BLaER1 (cell line): ENCODE measurements around the gene PPP2R2C.
A peak's percentile ranks its signal among the peaks of the same experiment; 100 is the strongest.

ENCODE experiments used
- H3K27ac ChIP-seq: shearing (Covaris generic); formaldehyde crosslinking; 2 replicates; pipeline ENCODE4 v1.8.1; 2022
- H3K27me3 ChIP-seq: shearing (Covaris generic); formaldehyde crosslinking; 2 replicates; pipeline ENCODE4 v1.8.1; 2022
- H3K36me3 ChIP-seq: shearing (Covaris generic); formaldehyde crosslinking; 2 replicates; pipeline ENCODE4 v1.8.1; 2022
- H3K4me1 ChIP-seq: shearing (Covaris generic); formaldehyde crosslinking; 2 replicates; pipeline ENCODE4 v1.8.1; 2022
- H3K4me2 ChIP-seq: shearing (Covaris generic); formaldehyde crosslinking; 2 replicates; pipeline ENCODE4 v1.8.1; 2022
- H3K4me3 ChIP-seq: shearing (Covaris generic); formaldehyde crosslinking; 2 replicates; pipeline ENCODE4 v1.8.1; 2022
- H3K9ac ChIP-seq: shearing (Covaris generic); formaldehyde crosslinking; 2 replicates; pipeline ENCODE4 v1.8.1; 2022
- H3K9me3 ChIP-seq: shearing (Covaris generic); formaldehyde crosslinking; 2 replicates; pipeline ENCODE4 v1.8.1; 2022
- H4K20me1 ChIP-seq: shearing (Covaris generic); formaldehyde crosslinking; 2 replicates; pipeline ENCODE4 v1.8.1; 2022
- Cebpa-rat ChIP-seq: shearing (Covaris generic); IDR thresholded peaks from 2 replicates; pipeline ENCODE4 v1.8.1; 2022

PPP2R2C gene

DNA sequence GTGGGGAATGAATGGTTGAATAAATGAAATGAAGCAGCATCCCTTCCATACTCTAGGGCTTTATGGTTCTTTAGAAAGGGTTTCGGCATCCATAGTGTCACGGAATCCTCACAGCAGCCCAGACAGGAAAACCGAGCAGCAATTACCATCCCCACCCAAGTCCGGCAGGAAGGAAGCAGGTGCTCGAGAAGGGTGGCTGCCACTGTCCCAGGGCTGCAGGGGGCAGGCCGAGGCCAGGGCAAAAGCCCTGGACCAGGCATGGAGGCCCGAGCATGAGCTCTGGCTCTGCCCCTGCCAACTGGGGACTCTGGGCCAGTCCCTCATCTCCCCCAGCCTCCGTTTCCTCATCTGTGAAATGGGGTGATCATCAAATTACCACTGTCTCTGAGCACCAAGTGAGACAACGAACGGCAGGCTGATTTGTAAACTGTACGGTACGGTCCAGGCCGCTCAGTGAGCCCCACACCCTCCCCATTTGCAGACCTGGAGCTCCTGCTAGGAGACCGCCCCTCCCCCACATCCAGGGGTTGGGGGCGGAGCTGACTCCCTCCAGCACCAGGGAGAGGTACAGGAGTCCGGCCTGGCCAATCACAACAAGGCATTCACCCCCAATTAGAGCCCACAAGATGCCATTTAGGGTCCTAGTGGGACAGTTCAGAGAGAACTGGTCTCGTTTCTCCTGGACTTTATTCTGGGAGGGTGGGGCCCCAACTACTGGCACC, 102.3 kb downstream of the PPP2R2C start:
- Histone ChIP-seq H3K9ac (no peak overlapping the region), H3K4me2 (no peak overlapping the region), H3K4me1 (peaks cover 15% of the 10 kb centered on the region; the same call in 1 of the 2 replicates), H3K9me3 (no peaks in the 10 kb centered on the region), H3K36me3 (no peaks in the 10 kb centered on the region), H3K4me3 (no peak overlapping the region), H3K27ac (no peak overlapping the region), H3K27me3 (no peaks in the 10 kb centered on the region), H4K20me1 (peaks cover 8% of the 10 kb centered on the region; the same call in 1 of the 2 replicates)
- TF ChIP-seq Cebpa-rat, result no peak

- Histone ChIP-seq H4K20me1 (peaks cover 8% of the 10 kb centered on the region; the same call in 1 of the 2 replicates), H3K36me3 (no peaks in the 10 kb centered on the region), H3K4me2 (no peak overlapping the region), H3K9me3 (no peaks in the 10 kb centered on the region), H3K9ac (no peak overlapping the region), H3K4me1 (peaks cover 15% of the 10 kb centered on the region; the same call in 1 of the 2 replicates), H3K27ac (no peak overlapping the region), H3K4me3 (no peak overlapping the region), H3K27me3 (no peaks in the 10 kb centered on the region)
- TF ChIP-seq Cebpa-rat, result no peak
Measured at GRCh38 chr4:6369511-6369910, 102.9 kb downstream of the PPP2R2C start.

DNA sequence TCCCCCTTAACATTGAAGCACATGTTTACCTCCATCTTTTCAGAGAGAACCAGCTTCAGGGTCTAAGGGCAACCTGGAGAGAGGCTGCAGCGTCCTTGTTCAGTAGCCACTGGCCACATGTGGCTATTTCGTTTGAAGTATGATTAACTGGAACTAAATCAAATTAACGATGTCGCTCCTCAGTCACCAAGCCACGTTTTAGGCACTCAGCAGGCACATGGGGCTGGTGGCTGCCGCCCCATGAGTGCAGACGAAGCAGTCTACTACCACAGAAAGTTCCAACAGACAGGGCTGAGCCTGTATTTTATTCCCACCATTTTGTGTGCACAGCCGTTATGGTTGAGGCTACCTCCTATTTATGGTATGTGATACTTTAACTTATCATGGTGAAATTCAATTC, 103.4 kb downstream of the PPP2R2C start:
- Histone ChIP-seq H3K4me1 (peaks cover 15% of the 10 kb centered on the region; the same call in 1 of the 2 replicates), H3K27me3 (no peaks in the 10 kb centered on the region), H3K36me3 (no peaks in the 10 kb centered on the region), H3K4me2 (no peak overlapping the region), H3K27ac (no peak overlapping the region), H4K20me1 (peaks cover 8% of the 10 kb centered on the region; the same call in 1 of the 2 replicates), H3K9me3 (no peaks in the 10 kb centered on the region), H3K9ac (no peak overlapping the region), H3K4me3 (no peak overlapping the region)
- TF ChIP-seq Cebpa-rat, result no peak

GRCh38 chr4:6368601-6369000, 103.8 kb downstream of the PPP2R2C start:
- Histone ChIP-seq H3K27ac (no peak overlapping the region), H3K36me3 (no peaks in the 10 kb centered on the region), H3K27me3 (no peaks in the 10 kb centered on the region), H4K20me1 (peaks cover 8% of the 10 kb centered on the region; the same call in 1 of the 2 replicates), H3K4me1 (peaks cover 15% of the 10 kb centered on the region; the same call in 1 of the 2 replicates), H3K4me3 (no peak overlapping the region), H3K9ac (no peak overlapping the region), H3K4me2 (no peak overlapping the region), H3K9me3 (no peaks in the 10 kb centered on the region)
- no peak for TF ChIP-seq Cebpa-rat

- no peak for TF ChIP-seq Cebpa-rat
- Histone ChIP-seq H3K27me3 (no peaks in the 10 kb centered on the region), H3K4me2 (0 out of 2 replicates have a peak overlapping the region, but pooled peaks have one; percentile 13), H3K4me3 (no peak overlapping the region), H3K9me3 (no peaks in the 10 kb centered on the region), H4K20me1 (peaks cover 8% of the 10 kb centered on the region; the same call in 1 of the 2 replicates), H3K27ac (no peak overlapping the region), H3K36me3 (no peaks in the 10 kb centered on the region), H3K9ac (no peak overlapping the region), H3K4me1 (peaks cover 15% of the 10 kb centered on the region; the same call in 1 of the 2 replicates)
Measured at GRCh38 chr4:6368096-6368495, 104.3 kb downstream of the PPP2R2C start.

DNA sequence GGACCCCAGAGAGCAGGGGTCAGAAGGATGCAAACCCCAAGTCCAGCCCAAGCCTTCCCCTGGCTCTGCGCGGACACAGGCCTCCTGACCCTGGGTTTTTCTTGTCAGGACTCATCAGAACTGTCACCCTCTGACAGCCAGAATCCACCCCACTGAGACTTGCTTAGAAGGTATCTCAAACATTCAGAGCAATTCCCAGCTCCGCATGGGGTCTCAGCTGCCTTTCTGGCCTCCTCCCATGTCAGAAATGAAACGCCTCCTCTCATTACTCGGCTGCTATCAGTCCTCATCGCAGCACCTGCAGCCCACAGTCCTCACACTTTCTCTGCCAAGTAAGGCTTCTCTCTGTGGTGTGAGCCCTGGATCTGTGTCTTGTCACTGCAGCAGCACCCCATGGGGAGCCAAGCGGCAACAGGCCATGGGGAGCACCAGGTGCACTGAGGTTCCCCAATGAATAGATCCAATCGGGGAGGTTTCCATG, 105.0 kb downstream of the PPP2R2C start:
- H4K20me1 ChIP-seq, result peaks cover 8% of the 10 kb centered on the region; the same call in 1 of the 2 replicates
- no peak overlapping the region for H3K27ac ChIP-seq
- H3K4me2 ChIP-seq, result peak overlapping the region; percentile 13; the same call in 1 of the 2 replicates
- H3K4me1 ChIP-seq, result peaks cover 15% of the 10 kb centered on the region; the same call in 1 of the 2 replicates
- no peak for TF ChIP-seq Cebpa-rat
- no peaks in the 10 kb centered on the region for H3K27me3 ChIP-seq
- H3K4me3 ChIP-seq, result no peak overlapping the region
- no peaks in the 10 kb centered on the region for H3K9me3 ChIP-seq
- no peak overlapping the region for H3K9ac ChIP-seq
- H3K36me3 ChIP-seq, result no peaks in the 10 kb centered on the region

DNA sequence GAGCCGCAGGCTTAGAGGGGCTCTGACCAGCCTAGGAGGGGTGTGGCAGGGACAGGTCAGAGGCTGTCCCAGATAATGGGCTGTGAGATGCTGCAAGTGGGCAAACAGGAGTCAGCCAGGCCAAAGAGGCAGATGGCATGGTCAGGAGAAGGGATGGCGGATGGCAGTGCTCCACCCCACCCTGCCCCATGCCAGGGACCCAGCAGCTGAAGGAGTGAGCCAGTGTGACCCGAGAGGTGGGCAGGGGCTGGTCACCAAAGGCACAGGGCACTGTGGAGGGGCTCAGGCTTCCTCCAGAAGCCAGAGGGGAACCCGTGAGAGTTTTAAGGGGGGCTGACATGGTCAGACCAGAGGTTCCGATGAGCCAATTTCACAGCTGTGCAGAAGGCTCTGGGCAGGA, 105.8 kb downstream of the PPP2R2C start:
- no peaks in the 10 kb centered on the region for H3K36me3 ChIP-seq
- H3K9me3 ChIP-seq, result no peaks in the 10 kb centered on the region
- peaks cover 15% of the 10 kb centered on the region; the same call in 1 of the 2 replicates for H3K4me1 ChIP-seq
- no peak overlapping the region for H3K27ac ChIP-seq
- no peaks in the 10 kb centered on the region for H3K27me3 ChIP-seq
- H3K4me3 ChIP-seq, result no peak overlapping the region
- no peak for TF ChIP-seq Cebpa-rat
- H3K4me2 ChIP-seq, result no peak overlapping the region
- H4K20me1 ChIP-seq, result peaks cover 8% of the 10 kb centered on the region; the same call in 1 of the 2 replicates
- no peak overlapping the region for H3K9ac ChIP-seq

DNA sequence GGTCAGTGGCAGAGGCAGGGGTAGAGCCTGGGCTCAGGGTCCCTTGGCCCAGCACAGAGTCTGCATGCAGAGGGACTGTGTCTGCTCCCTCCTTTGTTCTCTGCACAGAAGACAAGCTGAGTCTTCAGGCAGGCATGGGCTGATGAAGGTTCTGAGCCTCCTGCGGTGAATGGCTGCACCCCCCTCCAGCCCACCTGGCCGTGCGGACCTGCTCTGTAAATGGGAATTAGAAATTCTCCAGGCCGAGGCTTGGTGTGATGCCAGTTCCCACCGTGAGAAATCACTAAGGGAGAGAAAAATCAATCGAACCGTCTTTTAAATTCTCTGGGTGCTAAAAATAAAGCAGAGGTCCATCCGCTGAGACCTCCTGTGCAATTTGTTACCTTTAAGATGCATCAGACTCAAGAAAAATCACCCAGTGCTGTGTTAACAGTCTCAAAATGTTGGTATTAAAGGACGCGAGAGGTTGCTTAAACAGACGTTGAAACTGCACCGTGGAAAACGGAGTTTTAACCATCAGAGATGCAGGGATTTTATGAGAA, 106.8 kb downstream of the PPP2R2C start:
- no peak overlapping the region for H3K27ac ChIP-seq
- H3K4me2 ChIP-seq, result no peak overlapping the region
- peaks cover 8% of the 10 kb centered on the region; the same call in 1 of the 2 replicates for H4K20me1 ChIP-seq
- H3K9me3 ChIP-seq, result no peaks in the 10 kb centered on the region
- H3K27me3 ChIP-seq, result no peaks in the 10 kb centered on the region
- TF ChIP-seq Cebpa-rat, result no peak
- peaks cover 16% of the 10 kb centered on the region for H3K4me1 ChIP-seq
- no peak overlapping the region for H3K9ac ChIP-seq
- no peaks in the 10 kb centered on the region for H3K36me3 ChIP-seq
- no peak overlapping the region for H3K4me3 ChIP-seq

GRCh38 chr4:6364581-6364980, 107.8 kb downstream of the PPP2R2C start:
- Histone ChIP-seq H3K9me3 (no peaks in the 10 kb centered on the region), H3K9ac (no peak overlapping the region), H3K27me3 (no peaks in the 10 kb centered on the region), H3K27ac (no peak overlapping the region), H3K4me2 (no peak overlapping the region), H4K20me1 (peaks cover 13% of the 10 kb centered on the region; the same call in 1 of the 2 replicates), H3K36me3 (no peaks in the 10 kb centered on the region), H3K4me1 (peaks cover 23% of the 10 kb centered on the region), H3K4me3 (no peak overlapping the region)
- TF ChIP-seq Cebpa-rat, result no peak

GRCh38 chr4:6364146-6364545, 108.3 kb downstream of the PPP2R2C start:
- H3K9me3 ChIP-seq, result no peaks in the 10 kb centered on the region
- no peak overlapping the region for H3K4me3 ChIP-seq
- peaks cover 13% of the 10 kb centered on the region; the same call in 1 of the 2 replicates for H4K20me1 ChIP-seq
- H3K36me3 ChIP-seq, result no peaks in the 10 kb centered on the region
- no peak for TF ChIP-seq Cebpa-rat
- no peak overlapping the region for H3K27ac ChIP-seq
- no peak overlapping the region for H3K9ac ChIP-seq
- no peaks in the 10 kb centered on the region for H3K27me3 ChIP-seq
- no peak overlapping the region for H3K4me2 ChIP-seq
- H3K4me1 ChIP-seq, result peaks cover 23% of the 10 kb centered on the region
